Activated B cell treated with CpG ODN at 0.5 μM for 24 hours (primary cell): ENCODE results near the gene TWNK. TPM values are rescaled to one million over a fixed set of nuclear protein-coding genes. Genes with fewer than 3 reads are reported as not detected.
"Not testable (repeated sequence)": the region's sequence is repeated elsewhere in the genome, so short reads cannot be mapped to it uniquely, and the experiment has no call there.

Experiments used
- ATAC-seq: fragments of 200-7000 bp; cut with Tn5 transposase; one replicate; pipeline ENCODE4 v1.10.0; 2021; ENCODE audit warnings: low read depth, mild to moderate bottlenecking, moderate library complexity
- CTCF ChIA-PET: fragments of 350-600 bp; sonication (Branson Sonifier 250); formaldehyde crosslinking; loops from one replicate; lab custom pipeline; 2021; ENCODE audit warnings: antibody characterized with exemption; lab: Charles Lee
- POLR2A ChIA-PET: fragments of 350-600 bp; sonication (Branson Sonifier 250); formaldehyde crosslinking; loops from one replicate; lab custom pipeline; 2021; ENCODE audit warnings: antibody characterized with exemption; lab: Charles Lee
- DNase-seq: peaks from one replicate; pipeline ENCODE4 v3.0.0; 2022
- H3K27ac Mint-ChIP-seq: one replicate; pipeline ENCODE4 v1.8.0; 2020; ENCODE audit warnings: mixed read lengths
- H3K27me3 Mint-ChIP-seq: one replicate; pipeline ENCODE4 v1.8.0; 2021; ENCODE audit warnings: mixed read lengths
- H3K36me3 Mint-ChIP-seq: one replicate; pipeline ENCODE4 v1.8.0; 2021; ENCODE audit warnings: low read depth, mixed read lengths
- H3K4me1 Mint-ChIP-seq: one replicate; pipeline ENCODE4 v1.8.0; 2021; ENCODE audit warnings: mixed read lengths
- H3K4me3 Mint-ChIP-seq: one replicate; pipeline ENCODE4 v1.8.0; 2020; ENCODE audit warnings: mild to moderate bottlenecking, mixed read lengths
- H3K9me3 Mint-ChIP-seq: one replicate; pipeline ENCODE4 v1.8.0; 2020; ENCODE audit warnings: mixed read lengths
- CTCF ChIP-seq: fragments of 200-600 bp; IDR thresholded peaks from one replicate; pipeline ENCODE4 v1.8.0; 2022; ENCODE audit warnings: antibody characterized with exemption, mild to moderate bottlenecking
- intact Hi-C: fragments of 100-400 bp; cut with micrococcal nuclease; formaldehyde crosslinking; loops from one replicate; pipeline ENCODE4 v1.15.1; 2024
- total RNA-seq: library from RNA; stranded (reverse); gene quantifications from 2 replicates; pipeline ENCODE4 v1.2.3, GENCODE V29; 2022

TWNK gene
- total RNA-seq, 1 donor from 2014 or later = 19.2 TPM

DNA sequence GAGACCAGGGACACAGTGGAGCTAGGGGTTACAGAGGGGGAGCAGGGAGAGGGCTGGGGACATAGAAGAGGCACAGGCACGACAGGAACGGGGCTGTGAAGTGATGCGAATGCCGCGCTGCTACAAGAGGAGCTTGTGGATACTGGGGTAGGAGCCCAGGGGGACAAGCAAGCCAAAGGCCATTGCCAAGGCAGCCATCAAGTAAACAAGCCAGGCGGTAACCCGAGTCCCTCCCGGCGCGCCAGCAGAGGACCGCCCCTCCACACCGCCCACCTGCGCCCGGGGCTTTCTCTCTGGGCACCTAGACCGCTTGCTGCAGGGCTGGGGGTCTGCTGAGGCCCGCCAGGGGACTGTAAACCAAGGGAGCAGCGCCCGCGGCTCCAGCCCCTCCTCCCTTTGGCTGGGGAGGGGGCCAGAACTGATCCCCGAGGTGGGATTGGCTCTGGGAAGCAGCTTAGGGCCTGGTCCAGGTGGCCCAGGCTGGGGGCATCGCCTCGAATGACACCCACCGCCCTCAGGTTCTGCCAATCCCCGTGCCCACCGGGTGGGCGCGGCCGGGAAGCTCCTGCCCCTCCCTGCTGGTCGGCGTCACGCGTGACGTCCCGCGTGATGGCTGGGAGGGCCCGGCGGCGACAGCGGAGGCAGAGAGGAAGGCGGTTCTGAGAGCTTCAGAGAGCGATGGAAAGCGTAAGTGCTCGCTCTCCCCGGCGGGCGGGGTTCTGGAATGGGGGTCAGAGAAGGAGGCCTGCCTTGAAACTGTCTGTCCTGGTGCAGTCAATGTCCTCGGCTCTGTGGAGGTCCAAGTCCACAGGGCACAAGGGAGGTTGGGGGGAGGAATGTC lies 44.7 kb downstream of the TWNK start:
- Mint-ChIP-seq H3K4me3 (peak overlapping the region; percentile 92), H3K27me3 (peaks cover 19% of the 10 kb centered on the region), H3K27ac (peak overlapping the region; percentile 72), H3K4me1 (peaks cover 20% of the 10 kb centered on the region), H3K36me3 (peaks cover 20% of the 10 kb centered on the region), H3K9me3 (no peaks in the 10 kb centered on the region)
- CTCF ChIA-PET = interaction anchor here (1.0 to 5.8 kb wide), 5 partner anchors 10 to 34 kb away, joined by 4 to 24 read pairs (median 12); no protein-coding TSS in a partner anchor
- peak; percentile 45 for ATAC-seq
- no peak for TF ChIP-seq CTCF
- intact Hi-C loops = loop anchor here (1.0 to 2.0 kb wide), 5 partner anchors 10 to 33 kb away; partner anchors contain the start of gene LZTS2
- POLR2A ChIA-PET = interaction anchor here (0.9 to 2.5 kb wide), 9 partner anchors 9 to 64 kb away, joined by 3 to 18 read pairs (median 6); partner anchors contain the start of gene KAZALD1
- DNase-seq = peak; percentile 50

- CTCF ChIA-PET = interaction anchor here (2.8 to 3.1 kb wide), 2 partner anchors 9 to 18 kb away, joined by 12 to 24 read pairs; no protein-coding TSS in a partner anchor
- intact Hi-C loops = loop anchor here (1.0 kb wide), 1 partner anchor 18 kb away; no protein-coding TSS in a partner anchor
- H3K4me3 Mint-ChIP-seq = peak overlapping the region; percentile 92
- ATAC-seq (peak; percentile 9), DNase-seq (no peak)
- peak overlapping the region; percentile 72 for H3K27ac Mint-ChIP-seq
- peaks cover 20% of the 10 kb centered on the region for H3K4me1 Mint-ChIP-seq
- peaks cover 16% of the 10 kb centered on the region for H3K27me3 Mint-ChIP-seq
- POLR2A ChIA-PET = interaction anchor here (0.9 to 2.5 kb wide), 5 partner anchors 9 to 37 kb away, joined by 3 to 18 read pairs (median 4); no protein-coding TSS in a partner anchor
- H3K36me3 Mint-ChIP-seq = peaks cover 27% of the 10 kb centered on the region
- no peak for TF ChIP-seq CTCF
- H3K9me3 Mint-ChIP-seq = no peaks in the 10 kb centered on the region
Observed at GRCh38 chr10:101032637-101033224, 45.4 kb downstream of the TWNK start.

DNA sequence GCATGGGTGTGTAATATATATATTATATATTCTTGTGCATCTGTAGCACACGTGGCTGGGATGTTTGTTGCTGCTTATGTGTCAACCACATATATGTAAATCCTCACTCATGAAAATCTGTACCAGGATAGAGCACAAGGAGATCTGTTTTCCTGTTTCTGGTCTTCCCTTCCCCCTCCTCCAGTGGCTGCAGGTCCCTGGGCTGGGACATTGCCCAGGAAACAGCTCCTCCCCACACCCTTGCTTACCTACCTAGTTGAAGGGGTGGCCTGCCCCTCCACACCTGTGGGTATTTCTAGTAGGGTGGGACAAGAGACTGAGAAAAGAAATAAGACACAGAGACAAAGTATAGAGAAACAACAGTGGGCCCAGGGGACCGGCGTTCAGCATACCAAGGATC lies 45.9 kb downstream of the TWNK start:
- Mint-ChIP-seq H3K4me3 (peak overlapping the region; percentile 46), H3K27me3 (peaks cover 12% of the 10 kb centered on the region), H3K9me3 (no peaks in the 10 kb centered on the region), H3K4me1 (peaks cover 20% of the 10 kb centered on the region), H3K27ac (no peak overlapping the region), H3K36me3 (peaks cover 33% of the 10 kb centered on the region)
- ChIA-PET CTCF (interaction anchor here (3.1 kb wide), 1 partner anchor 9 kb away, joined by 24 read pairs; no protein-coding TSS in a partner anchor), POLR2A (no interaction called here)
- no peak for TF ChIP-seq CTCF
- ATAC-seq = no peak
- intact Hi-C loops = no loop called here
- no peak for DNase-seq

- Mint-ChIP-seq H3K4me1 (peaks cover 20% of the 10 kb centered on the region), H3K36me3 (peaks cover 36% of the 10 kb centered on the region)
- H3K27ac Mint-ChIP-seq, DNase-seq, H3K4me3 Mint-ChIP-seq, H3K27me3 Mint-ChIP-seq, ATAC-seq, H3K9me3 Mint-ChIP-seq, intact Hi-C loops: not testable (repeated sequence)
- CTCF ChIA-PET = interaction anchor here (1.2 kb wide), 1 partner anchor 15 kb away, joined by 4 read pairs; no protein-coding TSS in a partner anchor
- POLR2A ChIA-PET = interaction anchor here (0.8 kb wide), 1 partner anchor 9 kb away, joined by 4 read pairs; no protein-coding TSS in a partner anchor
Observed at GRCh38 chr10:101034404-101034803, 47.1 kb downstream of the TWNK start.

GRCh38 chr10:101035314-101035713 lies 48.0 kb downstream of the TWNK start:
- H3K27ac Mint-ChIP-seq = no peak overlapping the region
- intact Hi-C loops = no loop called here
- H3K9me3 Mint-ChIP-seq = no peaks in the 10 kb centered on the region
- peaks cover 38% of the 10 kb centered on the region for H3K36me3 Mint-ChIP-seq
- no peak overlapping the region for H3K4me3 Mint-ChIP-seq
- CTCF ChIA-PET = no interaction called here
- TF ChIP-seq CTCF = no peak
- no peak for ATAC-seq
- H3K27me3 Mint-ChIP-seq = no peaks in the 10 kb centered on the region
- no peak for DNase-seq
- peaks cover 20% of the 10 kb centered on the region for H3K4me1 Mint-ChIP-seq
- POLR2A ChIA-PET = interaction anchor here (0.8 kb wide), 1 partner anchor 8 kb away, joined by 4 read pairs; no protein-coding TSS in a partner anchor
